ENCODE results near the gene ELF5. TPM values are rescaled to one million over a fixed set of nuclear protein-coding genes. Genes with fewer than 3 reads are reported as not detected.

Gene ELF5
- total and polyA plus RNA-seq, 2 of the 8 experiments (the other 6 are each of a cell fraction or from before 2014, with no cell fraction given) = not detected

- no peak for TF ChIP-seq SIN3A (conservative IDR thresholded peaks at IDR 0.05 in 1 of 2, IDR thresholded peaks at IDR 0.05 in 1 of 2; ENCODE audit: low read depth in 1 of 2, low read length in 2 of 2)
- TF ChIP-seq KDM4A (IDR thresholded peaks at IDR 0.05; ENCODE audit: low read depth, low read length, severe bottlenecking) = no peak
Observed at GRCh38 chr11:34478845-34479663, 34.5 kb downstream of the ELF5 start (continued).

All from H1 (cell line).